Stimulated activated CD4-positive, alpha-beta T cell treated with anti-CD3 and anti-CD28 coated beads, Interleukin-2, amount 100 ng/mL, for 24 hours (primary cell): ENCODE results near the gene TRIM62.

Experiments
- DNase-seq, 2 donors: peaks; one replicate each; pipeline ENCODE4 v3.0.0-alpha.2; 2020

The TRIM62 gene

GRCh38 chr1:33181921-33182341 is at the start of gene TRIM62:
TSS of gene TRIM62 (minus strand) at chr1:33182043. CDS start at chr1:33181432, 611 bp downstream.
- DNase-seq: peak; percentile 77 to 80

DNA sequence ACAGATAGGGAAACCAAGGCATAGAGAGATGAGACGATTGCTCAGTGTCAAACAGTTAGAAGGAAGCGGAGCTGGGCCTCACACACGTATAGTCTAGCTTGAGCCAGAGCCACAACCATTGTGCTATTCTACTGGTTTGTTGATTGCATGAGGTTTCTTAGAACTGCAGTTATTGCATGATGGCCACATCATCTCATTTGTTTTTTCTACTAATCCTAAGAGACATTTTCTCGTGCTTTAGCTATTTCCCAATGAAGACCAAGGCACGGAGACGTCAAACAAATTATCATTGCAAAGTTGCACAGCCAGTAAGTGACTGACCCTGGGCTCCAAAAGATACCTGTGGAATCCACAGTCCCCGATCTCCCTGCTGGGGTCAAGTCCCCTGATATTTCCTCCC is 49.3 kb upstream of the TRIM62 start:
- DNase-seq: no peak

GRCh38 chr1:33228935-33229487 is 47.2 kb upstream of the TRIM62 start:
- DNase-seq: no peak

DNA sequence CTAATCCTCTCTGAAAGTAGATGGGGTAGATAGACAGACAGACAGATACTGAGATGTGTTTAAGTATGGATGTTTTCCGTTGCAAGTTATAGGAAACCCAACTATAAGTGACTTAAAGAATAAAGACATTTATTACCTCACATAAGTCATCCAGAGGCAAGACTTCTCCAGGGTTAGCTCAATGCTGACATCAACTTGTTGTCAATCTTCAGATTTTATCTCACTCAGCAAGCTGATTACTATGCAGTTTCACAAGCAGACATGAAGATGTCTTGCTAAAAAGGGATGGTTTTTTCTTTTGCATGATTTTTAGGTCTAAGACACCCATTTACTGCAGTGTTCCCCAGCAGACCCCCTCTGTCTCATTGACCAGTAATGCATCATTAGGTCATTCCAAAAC is 43.7 kb upstream of the TRIM62 start:
- DNase-seq: no peak

DNA sequence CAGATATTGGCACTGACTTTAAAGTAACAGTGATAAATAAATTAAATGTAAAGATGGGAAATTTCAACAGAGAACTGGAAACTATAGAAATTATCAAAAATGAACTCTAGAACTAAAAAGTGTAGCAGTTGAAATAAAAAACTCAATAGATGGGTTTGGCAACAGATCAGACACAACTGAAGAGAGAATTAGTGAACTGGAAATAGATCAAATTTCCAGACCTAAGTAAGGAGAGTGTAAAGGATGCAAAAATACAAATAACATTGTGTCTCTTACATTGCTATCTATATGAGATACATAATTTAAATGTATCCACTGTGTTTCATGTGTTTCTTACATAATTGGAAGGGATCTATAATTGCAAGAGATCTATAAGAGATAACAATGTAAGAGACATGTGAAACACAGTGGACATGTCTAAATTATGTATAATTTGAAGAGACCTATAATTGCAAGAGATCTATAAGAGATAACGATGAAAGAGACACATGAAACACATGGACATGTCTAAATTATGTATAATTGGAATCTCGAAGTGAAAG is 42.4 kb upstream of the TRIM62 start:
- no peak for DNase-seq

GRCh38 chr1:33222381-33222780 is 40.5 kb upstream of the TRIM62 start:
- no peak for DNase-seq

- DNase-seq: no peak
Measured at GRCh38 chr1:33221385-33221758, 39.5 kb upstream of the TRIM62 start.

GRCh38 chr1:33220676-33221384 is 39.0 kb upstream of the TRIM62 start:
- no peak for DNase-seq

- DNase-seq: no peak
Measured at GRCh38 chr1:33219886-33220661, 38.2 kb upstream of the TRIM62 start.

- no peak for DNase-seq
Measured at GRCh38 chr1:33211972-33212371, 30.1 kb upstream of the TRIM62 start.

- no peak for DNase-seq
Measured at GRCh38 chr1:33206340-33206739, 24.5 kb upstream of the TRIM62 start.

DNA sequence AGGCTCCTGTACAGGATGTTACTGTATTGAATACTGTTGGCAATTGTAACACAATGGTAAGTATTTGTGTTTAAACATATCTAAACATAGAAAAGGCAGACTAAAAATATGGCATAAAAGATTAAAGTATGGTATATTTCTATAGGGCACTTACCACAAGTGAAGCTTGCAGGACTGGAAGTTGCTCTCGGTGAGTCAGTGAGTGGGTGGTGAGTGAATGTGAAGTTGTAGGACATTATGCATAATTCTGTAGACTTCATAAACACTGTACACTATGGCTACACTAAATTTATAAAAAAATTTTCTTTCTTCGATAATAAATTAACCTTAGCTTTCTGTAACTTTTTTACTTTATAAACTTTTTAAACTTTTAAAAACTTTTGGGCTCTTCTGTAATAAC is 13.7 kb upstream of the TRIM62 start:
- no peak for DNase-seq

GRCh38 chr1:33191731-33192275 is 10.0 kb upstream of the TRIM62 start:
- DNase-seq: no peak

DNA sequence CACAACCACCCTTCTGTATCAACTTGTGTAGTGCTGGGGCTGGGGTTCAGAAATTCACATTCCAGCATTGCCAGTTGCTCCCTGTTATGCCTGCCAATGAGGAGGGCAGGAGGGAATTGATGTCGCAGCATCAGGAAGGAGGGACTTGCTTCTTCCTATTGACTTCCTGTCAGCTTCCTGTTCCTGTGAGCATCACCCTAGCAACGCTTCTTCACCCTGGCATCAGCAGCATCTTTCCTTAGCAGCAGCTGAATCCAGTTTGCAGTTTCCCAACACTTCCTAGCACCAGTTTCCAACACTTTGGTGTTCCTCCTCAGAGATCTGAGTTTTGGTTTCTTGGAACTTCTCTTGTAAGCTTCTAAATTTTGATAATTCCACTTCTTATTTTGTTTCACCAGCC is 8.9 kb upstream of the TRIM62 start:
- no peak for DNase-seq

- no peak for DNase-seq
Measured at GRCh38 chr1:33188572-33189275, 6.9 kb upstream of the TRIM62 start.

DNA sequence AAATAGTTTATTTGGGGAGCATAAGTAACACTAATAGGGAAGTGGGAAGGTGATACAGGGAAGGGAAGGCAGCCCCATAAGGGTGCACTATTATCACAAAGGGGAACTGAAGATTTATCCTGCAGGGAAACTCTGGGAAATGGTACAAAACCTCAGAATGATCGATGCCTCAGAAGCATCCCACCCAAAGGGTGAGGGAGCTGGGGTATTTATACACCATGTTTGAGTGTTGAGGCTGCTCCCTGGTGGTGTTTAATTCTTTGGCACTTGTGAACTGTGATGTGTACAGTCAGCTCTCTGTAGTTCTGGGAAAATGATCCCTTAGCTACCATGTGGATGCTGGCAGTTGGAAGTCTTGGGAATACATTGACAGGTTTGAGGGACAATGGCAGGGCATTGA is 5.1 kb upstream of the TRIM62 start:
- DNase-seq: no peak

DNA sequence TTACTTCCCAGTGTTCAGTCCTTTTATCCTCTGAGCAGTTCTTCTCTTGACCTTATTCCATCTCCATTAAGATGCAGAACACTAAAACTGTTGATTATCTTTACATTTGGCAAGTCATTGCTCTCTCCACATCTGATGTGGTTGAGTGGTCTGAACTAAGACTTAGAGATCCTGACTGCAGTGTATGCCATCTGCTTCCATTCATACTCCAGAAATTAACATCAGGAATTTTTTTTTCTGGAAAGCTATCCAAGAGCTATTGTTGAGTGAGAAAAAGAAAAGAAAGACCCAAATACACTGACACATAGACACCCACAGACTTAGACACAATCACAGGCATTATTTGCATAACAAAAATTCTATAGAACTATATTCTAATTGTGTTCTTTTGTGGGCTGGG is 3.7 kb upstream of the TRIM62 start:
- no peak for DNase-seq

GRCh38 chr1:33183306-33183705 is 1.5 kb upstream of the TRIM62 start:
- DNase-seq: no peak

DNA sequence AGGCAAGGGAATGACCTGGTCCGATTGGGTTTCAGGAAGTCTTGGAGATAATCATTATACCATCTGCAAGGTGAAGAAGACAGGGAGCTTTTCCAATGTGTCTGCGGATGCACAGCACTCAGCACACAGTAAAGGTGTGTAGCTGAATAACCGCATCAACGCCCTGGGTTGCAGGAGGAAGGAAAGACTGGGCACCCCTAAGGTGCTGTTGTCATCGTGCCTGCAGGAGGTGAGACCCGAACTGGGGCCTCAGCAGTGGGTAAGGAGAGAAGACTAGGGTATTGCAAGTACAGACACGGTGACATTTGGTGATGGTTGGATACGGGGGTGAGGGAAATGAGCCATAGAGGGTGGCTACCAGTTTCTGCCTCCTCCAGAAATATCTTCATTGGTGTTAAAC is 1.1 kb upstream of the TRIM62 start:
- DNase-seq: no peak

DNA sequence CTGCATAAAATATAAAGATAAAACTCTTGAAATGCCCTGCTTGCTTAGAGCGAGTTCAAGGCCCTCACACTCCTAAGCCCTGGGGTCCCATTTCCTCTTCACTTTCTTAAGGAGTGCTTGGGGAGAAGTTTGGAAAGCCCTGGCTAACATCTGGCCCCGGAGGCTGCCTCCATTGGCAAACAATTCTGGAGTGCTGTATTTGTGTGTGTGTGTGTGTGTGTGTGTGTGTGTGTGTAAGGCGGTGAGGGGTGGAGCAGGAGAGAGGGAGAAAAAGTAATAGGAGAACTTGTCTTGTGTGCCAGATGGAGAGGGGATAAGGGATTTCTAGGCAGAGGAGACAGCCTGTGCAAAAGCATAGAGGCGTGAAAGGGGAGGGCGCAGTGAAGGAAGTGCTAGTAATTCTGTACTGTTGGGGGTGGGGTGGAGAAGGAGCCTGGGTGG is 578 bp upstream of the TRIM62 start:
- DNase-seq: no peak

GRCh38 chr1:33180911-33181890 is 642 bp downstream of the TRIM62 start:
- peak; percentile 36 to 86 for DNase-seq
